ENCODE data around the gene MDN1.

DNA sequence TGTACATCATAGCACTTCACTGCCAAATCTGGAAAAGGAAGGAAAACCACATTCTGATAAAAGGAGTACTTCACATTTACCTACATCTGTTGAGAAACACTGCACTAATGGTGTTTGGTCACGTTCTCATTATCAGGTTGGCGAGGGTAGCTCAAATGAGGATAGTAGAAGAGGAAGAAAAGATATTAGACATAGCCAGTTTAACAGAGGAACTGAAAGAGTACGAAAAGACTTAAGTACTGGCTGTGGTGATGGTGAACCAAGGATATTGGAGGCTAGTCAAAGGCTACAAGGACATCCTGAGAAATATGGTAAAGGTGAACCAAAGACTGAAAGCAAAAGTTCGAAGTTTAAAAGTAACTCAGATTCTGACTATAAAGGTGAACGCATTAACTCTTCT is 42.7 kb upstream of the MDN1 start:
- TF ChIP-seq CTCF (IDR thresholded peaks at IDR 0.05; ENCODE audit: control extremely low read depth in 1 of 3, insufficient read depth in 1 of 3, low read depth in 1 of 3, low read length in 3 of 3) (no peak), RAD21 (IDR thresholded peaks at IDR 0.05 in 1 of 2, conservative IDR thresholded peaks at IDR 0.05 in 1 of 2; ENCODE audit: low read depth in 2 of 2, low read length in 2 of 2) (no peak), TEAD4 (IDR thresholded peaks at IDR 0.05; ENCODE audit: low read depth, low read length) (no peak), POLR2A (IDR thresholded peaks at IDR 0.05; ENCODE audit: control extremely low read depth in 1 of 2, low read depth in 2 of 2, low read length in 2 of 2) (no peak), YY1 (IDR thresholded peaks at IDR 0.05; ENCODE audit: low read depth, low read length) (no peak)
